C4-2B (cell line): Measurements from ENCODE around the gene CNBD2.

Experiments used
- ZFX ChIP-seq: fragments of 450-650 bp; IDR thresholded peaks from 2 replicates; pipeline ENCODE4 v1.6.1; 2017
- TF ChIP-seq, protein P1 (sequence below): fragments of 450-650 bp; conservative IDR thresholded peaks from 2 replicates; pipeline ENCODE4 v1.5.1; 2017; ENCODE audit warnings: mild to moderate bottlenecking

GRCh38 chr20:36070451-36070850 is 102.1 kb downstream of the CNBD2 start:
- TF ChIP-seq, protein P1, sequence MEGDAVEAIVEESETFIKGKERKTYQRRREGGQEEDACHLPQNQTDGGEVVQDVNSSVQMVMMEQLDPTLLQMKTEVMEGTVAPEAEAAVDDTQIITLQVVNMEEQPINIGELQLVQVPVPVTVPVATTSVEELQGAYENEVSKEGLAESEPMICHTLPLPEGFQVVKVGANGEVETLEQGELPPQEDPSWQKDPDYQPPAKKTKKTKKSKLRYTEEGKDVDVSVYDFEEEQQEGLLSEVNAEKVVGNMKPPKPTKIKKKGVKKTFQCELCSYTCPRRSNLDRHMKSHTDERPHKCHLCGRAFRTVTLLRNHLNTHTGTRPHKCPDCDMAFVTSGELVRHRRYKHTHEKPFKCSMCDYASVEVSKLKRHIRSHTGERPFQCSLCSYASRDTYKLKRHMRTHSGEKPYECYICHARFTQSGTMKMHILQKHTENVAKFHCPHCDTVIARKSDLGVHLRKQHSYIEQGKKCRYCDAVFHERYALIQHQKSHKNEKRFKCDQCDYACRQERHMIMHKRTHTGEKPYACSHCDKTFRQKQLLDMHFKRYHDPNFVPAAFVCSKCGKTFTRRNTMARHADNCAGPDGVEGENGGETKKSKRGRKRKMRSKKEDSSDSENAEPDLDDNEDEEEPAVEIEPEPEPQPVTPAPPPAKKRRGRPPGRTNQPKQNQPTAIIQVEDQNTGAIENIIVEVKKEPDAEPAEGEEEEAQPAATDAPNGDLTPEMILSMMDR, result no peak
- no peak for TF ChIP-seq ZFX
